ENCODE measurements around the gene ZNF211. TPM values are rescaled to one million over a fixed set of nuclear protein-coding genes. Genes with fewer than 3 reads are reported as not detected.

ZNF211 gene
- total RNA-seq, 1 experiment from 2014 or later = 21.8 TPM

GRCh38 chr19:57613941-57614743 lies 18.8 kb upstream of the ZNF211 start, which contains the start of gene ZNF134:
Gene ZNF134, plus strand, starts transcription at chr19:57614242. Its CDS starts 5,227 bp downstream, at chr19:57619469.
- Histone ChIP-seq H3K9me3 (ENCODE audit: low read length) (peaks cover 67% of the 10 kb centered on the region), H2AFZ (ENCODE audit: low read length) (peak within 1 kb of the TSS; percentile 78), H3K4me3 (ENCODE audit: low read length) (peak within 1 kb of the TSS; percentile 87), H3K9ac (ENCODE audit: low read length) (peak within 1 kb of the TSS; percentile 79), H3K9me2 (replicated peaks; ENCODE audit: insufficient read depth, low read length) (no peaks in the 10 kb centered on the region), H3K79me2 (ENCODE audit: low read length) (peaks cover 51% of the 10 kb centered on the region), H4K20me1 (ENCODE audit: insufficient read depth, low read depth, low read length) (no peaks in the 10 kb centered on the region), H3K27me3 (ENCODE audit: low read length) (no peaks in the 10 kb centered on the region), H3K36me3 (ENCODE audit: insufficient read depth, low read length) (peaks cover 49% of the 10 kb centered on the region), H3K4me1 (ENCODE audit: low read length) (peaks cover 10% of the 10 kb centered on the region), H3K4me2 (ENCODE audit: low read depth, low read length, poor library complexity, severe bottlenecking) (peak within 1 kb of the TSS; percentile 76), H3K27ac (ENCODE audit: low read length) (no peak within 1 kb of the TSS; the same call in 1 of the 2 replicates)
- peak; percentile 99 for DNase-seq

- no peaks in the 10 kb centered on the region for H3K27me3 ChIP-seq (ENCODE audit: low read length)
- H3K79me2 ChIP-seq (ENCODE audit: low read length) = peaks cover 63% of the 10 kb centered on the region
- H3K9me3 ChIP-seq (ENCODE audit: low read length) = peaks cover 76% of the 10 kb centered on the region
- peaks cover 61% of the 10 kb centered on the region for H3K36me3 ChIP-seq (ENCODE audit: insufficient read depth, low read length)
- no peak overlapping the region for H3K27ac ChIP-seq (ENCODE audit: low read length)
- H3K9me2 ChIP-seq (replicated peaks; ENCODE audit: insufficient read depth, low read length) = no peaks in the 10 kb centered on the region
- peak overlapping the region; percentile 87 for H3K4me3 ChIP-seq (ENCODE audit: low read length)
- peak overlapping the region; percentile 76 for H3K4me2 ChIP-seq (ENCODE audit: low read depth, low read length, poor library complexity, severe bottlenecking)
- no peak overlapping the region for H3K9ac ChIP-seq (ENCODE audit: low read length)
- H3K4me1 ChIP-seq (ENCODE audit: low read length) = peaks cover 10% of the 10 kb centered on the region
- peak; percentile 61 for DNase-seq
- no peaks in the 10 kb centered on the region for H4K20me1 ChIP-seq (ENCODE audit: insufficient read depth, low read depth, low read length)
- H2AFZ ChIP-seq (ENCODE audit: low read length) = no peak overlapping the region
Observed at GRCh38 chr19:57615346-57615745, 17.6 kb upstream of the ZNF211 start.

GRCh38 chr19:57620673-57621348 lies 12.2 kb upstream of the ZNF211 start:
- H3K9ac ChIP-seq (ENCODE audit: low read length) = no peak overlapping the region
- peaks cover 71% of the 10 kb centered on the region for H3K79me2 ChIP-seq (ENCODE audit: low read length)
- no peak overlapping the region for H3K4me2 ChIP-seq (ENCODE audit: low read depth, low read length, poor library complexity, severe bottlenecking)
- H4K20me1 ChIP-seq (ENCODE audit: insufficient read depth, low read depth, low read length) = no peaks in the 10 kb centered on the region
- no peak overlapping the region for H3K4me3 ChIP-seq (ENCODE audit: low read length)
- H3K4me1 ChIP-seq (ENCODE audit: low read length) = no peaks in the 10 kb centered on the region
- H3K36me3 ChIP-seq (ENCODE audit: insufficient read depth, low read length) = peaks cover 90% of the 10 kb centered on the region
- peaks cover 96% of the 10 kb centered on the region for H3K9me3 ChIP-seq (ENCODE audit: low read length)
- H3K27ac ChIP-seq (ENCODE audit: low read length) = no peak overlapping the region
- H3K9me2 ChIP-seq (replicated peaks; ENCODE audit: insufficient read depth, low read length) = no peaks in the 10 kb centered on the region
- DNase-seq = peak; percentile 52
- H3K27me3 ChIP-seq (ENCODE audit: low read length) = no peaks in the 10 kb centered on the region
- H2AFZ ChIP-seq (ENCODE audit: low read length) = no peak overlapping the region

GRCh38 chr19:57623091-57623490 lies 9.9 kb upstream of the ZNF211 start:
- Histone ChIP-seq H3K36me3 (ENCODE audit: insufficient read depth, low read length) (peaks cover 67% of the 10 kb centered on the region), H3K4me2 (ENCODE audit: low read depth, low read length, poor library complexity, severe bottlenecking) (no peak overlapping the region), H3K4me3 (ENCODE audit: low read length) (no peak overlapping the region), H3K4me1 (ENCODE audit: low read length) (no peaks in the 10 kb centered on the region), H3K9me2 (replicated peaks; ENCODE audit: insufficient read depth, low read length) (no peaks in the 10 kb centered on the region), H2AFZ (ENCODE audit: low read length) (no peak overlapping the region), H3K79me2 (ENCODE audit: low read length) (peaks cover 48% of the 10 kb centered on the region), H3K9ac (ENCODE audit: low read length) (no peak overlapping the region), H3K27me3 (ENCODE audit: low read length) (no peaks in the 10 kb centered on the region), H3K27ac (ENCODE audit: low read length) (no peak overlapping the region), H3K9me3 (ENCODE audit: low read length) (peaks cover 79% of the 10 kb centered on the region), H4K20me1 (ENCODE audit: insufficient read depth, low read depth, low read length) (no peaks in the 10 kb centered on the region)
- DNase-seq = no peak

- Histone ChIP-seq H4K20me1 (ENCODE audit: insufficient read depth, low read depth, low read length) (no peaks in the 10 kb centered on the region), H3K27ac (ENCODE audit: low read length) (no peak overlapping the region), H3K4me2 (ENCODE audit: low read depth, low read length, poor library complexity, severe bottlenecking) (peak overlapping the region; percentile 96), H2AFZ (ENCODE audit: low read length) (peak overlapping the region; percentile 92; the same call in 1 of the 2 replicates), H3K36me3 (ENCODE audit: insufficient read depth, low read length) (peaks cover 49% of the 10 kb centered on the region), H3K9ac (ENCODE audit: low read length) (peak overlapping the region; percentile 92), H3K4me1 (ENCODE audit: low read length) (peaks cover 13% of the 10 kb centered on the region), H3K4me3 (ENCODE audit: low read length) (peak overlapping the region; percentile 95), H3K79me2 (ENCODE audit: low read length) (peaks cover 33% of the 10 kb centered on the region), H3K9me3 (ENCODE audit: low read length) (peaks cover 38% of the 10 kb centered on the region), H3K27me3 (ENCODE audit: low read length) (no peaks in the 10 kb centered on the region), H3K9me2 (replicated peaks; ENCODE audit: insufficient read depth, low read length) (no peaks in the 10 kb centered on the region)
- DNase-seq = no peak
Observed at GRCh38 chr19:57633832-57634131, 814 bp downstream of the ZNF211 start.

GRCh38 chr19:57637379-57637778 lies 4.4 kb downstream of the ZNF211 start:
- no peak overlapping the region for H3K4me2 ChIP-seq (ENCODE audit: low read depth, low read length, poor library complexity, severe bottlenecking)
- no peaks in the 10 kb centered on the region for H3K27me3 ChIP-seq (ENCODE audit: low read length)
- H3K79me2 ChIP-seq (ENCODE audit: low read length) = peaks cover 37% of the 10 kb centered on the region
- no peak overlapping the region for H3K27ac ChIP-seq (ENCODE audit: low read length)
- peaks cover 13% of the 10 kb centered on the region for H3K4me1 ChIP-seq (ENCODE audit: low read length)
- H3K9me2 ChIP-seq (replicated peaks; ENCODE audit: insufficient read depth, low read length) = no peaks in the 10 kb centered on the region
- no peaks in the 10 kb centered on the region for H4K20me1 ChIP-seq (ENCODE audit: insufficient read depth, low read depth, low read length)
- no peak overlapping the region for H2AFZ ChIP-seq (ENCODE audit: low read length)
- H3K4me3 ChIP-seq (ENCODE audit: low read length) = no peak overlapping the region
- no peak overlapping the region for H3K9ac ChIP-seq (ENCODE audit: low read length)
- DNase-seq = no peak
- H3K36me3 ChIP-seq (ENCODE audit: insufficient read depth, low read length) = peaks cover 82% of the 10 kb centered on the region
- H3K9me3 ChIP-seq (ENCODE audit: low read length) = peaks cover 64% of the 10 kb centered on the region

- Histone ChIP-seq H3K79me2 (ENCODE audit: low read length) (peaks cover 12% of the 10 kb centered on the region), H3K9me2 (replicated peaks; ENCODE audit: insufficient read depth, low read length) (no peaks in the 10 kb centered on the region), H3K27ac (ENCODE audit: low read length) (no peak overlapping the region), H3K9me3 (ENCODE audit: low read length) (peaks cover 52% of the 10 kb centered on the region), H3K9ac (ENCODE audit: low read length) (no peak overlapping the region), H4K20me1 (ENCODE audit: insufficient read depth, low read depth, low read length) (no peaks in the 10 kb centered on the region), H3K4me2 (ENCODE audit: low read depth, low read length, poor library complexity, severe bottlenecking) (no peak overlapping the region), H3K4me3 (ENCODE audit: low read length) (no peak overlapping the region; the same call in 1 of the 2 replicates), H2AFZ (ENCODE audit: low read length) (no peak overlapping the region), H3K4me1 (ENCODE audit: low read length) (no peaks in the 10 kb centered on the region), H3K27me3 (ENCODE audit: low read length) (no peaks in the 10 kb centered on the region), H3K36me3 (ENCODE audit: insufficient read depth, low read length) (peaks cover 70% of the 10 kb centered on the region)
- DNase-seq = no peak
Observed at GRCh38 chr19:57641715-57642234, 8.8 kb downstream of the ZNF211 start.

- Histone ChIP-seq H3K36me3 (ENCODE audit: insufficient read depth, low read length) (peaks cover 63% of the 10 kb centered on the region), H3K9me3 (ENCODE audit: low read length) (peaks cover 48% of the 10 kb centered on the region)
Observed at GRCh38 chr19:57642396-57643046, 9.6 kb downstream of the ZNF211 start.

More at GRCh38 chr19:57642396-57643046, 9.6 kb downstream of the ZNF211 start:
- Histone ChIP-seq H4K20me1 (ENCODE audit: insufficient read depth, low read depth, low read length) (no peaks in the 10 kb centered on the region), H3K9me2 (replicated peaks; ENCODE audit: insufficient read depth, low read length) (no peaks in the 10 kb centered on the region), H3K27me3 (ENCODE audit: low read length) (no peaks in the 10 kb centered on the region), H3K4me2 (ENCODE audit: low read depth, low read length, poor library complexity, severe bottlenecking) (no peak overlapping the region), H2AFZ (ENCODE audit: low read length) (no peak overlapping the region), H3K4me3 (ENCODE audit: low read length) (no peak overlapping the region), H3K4me1 (ENCODE audit: low read length) (no peaks in the 10 kb centered on the region), H3K9ac (ENCODE audit: low read length) (no peak overlapping the region), H3K27ac (ENCODE audit: low read length) (no peak overlapping the region), H3K79me2 (ENCODE audit: low read length) (peaks cover 9% of the 10 kb centered on the region)
- no peak for DNase-seq
